Spleen (tissue), 11 donors: Measurements from ENCODE around the gene P2RX6. TPM values are rescaled to one million over a fixed set of nuclear protein-coding genes. Genes with fewer than 3 reads are reported as not detected.

Experiments
- DNase-seq: peaks from one replicate; pipeline ENCODE4 v3.0.0-alpha.2; 2020
- H3K27ac ChIP-seq, 8 donors: fragments of 200-600 bp; sonication (generic) in 7 of 8; 1 replicate in 4 of 8; 2 replicates in 4 of 8; pipeline versions ENCODE4 v1.5.0 to v1.8.0; 2016 to 2021; ENCODE audit warnings: inconsistent platforms in 4 of 8, mild to moderate bottlenecking in 4 of 8, moderate library complexity in 1 of 8
- H3K27me3 ChIP-seq, 7 donors: fragments of 200-600 bp; sonication (generic) in 6 of 7; replicated peaks in 1 of 7; 1 replicate in 4 of 7; 2 replicates in 3 of 7; pipeline versions ENCODE4 v1.5.0 to v1.8.0; 2016 to 2021; ENCODE audit warnings: inconsistent platforms in 3 of 7, mild to moderate bottlenecking in 1 of 7
- H3K36me3 ChIP-seq, 6 donors: fragments of 200-600 bp; sonication (generic) in 5 of 6; 1 replicate in 4 of 6; 2 replicates in 2 of 6; pipeline versions ENCODE4 v1.5.0 to v1.8.0; 2016 to 2021; ENCODE audit warnings: inconsistent platforms in 2 of 6
- H3K4me1 ChIP-seq, 6 donors: fragments of 200-600 bp; sonication (generic) in 5 of 6; 1 replicate in 3 of 6; 2 replicates in 3 of 6; pipeline versions ENCODE4 v1.5.0 to v1.8.0; 2016 to 2021; ENCODE audit warnings: inconsistent platforms in 3 of 6
- H3K4me3 ChIP-seq, 8 donors: fragments of 200-600 bp; sonication (generic) in 7 of 8; 1 replicate in 4 of 8; 2 replicates in 4 of 8; pipeline versions ENCODE4 v1.5.0 to v1.8.0; 2016 to 2021; ENCODE audit warnings: inconsistent platforms in 4 of 8, mild to moderate bottlenecking in 4 of 8, moderate library complexity in 2 of 8
- H3K9me3 ChIP-seq, 8 donors: fragments of 200-600 bp; sonication (generic) in 7 of 8; 1 replicate in 4 of 8; 2 replicates in 4 of 8; pipeline versions ENCODE4 v1.5.0 to v1.8.0; 2016 to 2021; ENCODE audit warnings: inconsistent platforms in 4 of 8
- CTCF ChIP-seq, 11 experiments: fragments of 200-600 bp in 7 of 11; fragments of 450-650 bp in 4 of 11; sonication (generic) in 4 of 11; IDR thresholded peaks in 8 of 11; conservative IDR thresholded peaks in 3 of 11; 1 replicate in 7 of 11; 2 replicates in 4 of 11; pipeline versions ENCODE4 v1.4.0 to v1.8.0; 2016 to 2021; ENCODE audit warnings: antibody characterized with exemption in 11 of 11, inconsistent platforms in 4 of 11, mild to moderate bottlenecking in 1 of 11
- POLR2A ChIP-seq, 3 donors: fragments of 450-650 bp; IDR thresholded peaks; one replicate each; pipeline ENCODE4 v1.5.1; 2017; ENCODE audit warnings: antibody characterized with exemption in 3 of 3, mild to moderate bottlenecking in 1 of 3
- POLR2AphosphoS5 ChIP-seq, 3 donors: sonication (generic); formaldehyde crosslinking; IDR thresholded peaks; one replicate each; pipeline ENCODE4 v1.5.1; 2017; ENCODE audit warnings: antibody characterized with exemption in 3 of 3
- WGBS, 5 donors: extraction: QIAGEN DNeasy Blood & Tissue Kit in 3 of 5; methylation state at CpG; one replicate each; pipeline versions ENCODE4 v1.1.5 to v1.1.7; 2013 to 2018; 5-methylcytosine and 5-hydroxymethylcytosine counted together
- intact Hi-C: fragments of 100-400 bp; cut with DNase I; formaldehyde crosslinking; loops from one replicate; pipeline ENCODE4 v1.15.0; 2023; ENCODE audit warnings: low total_unique reads
- polyA plus RNA-seq, 3 donors: library from polyadenylated mRNA; stranded (reverse); fragments of 200-250 nt; gene quantifications; one replicate each; pipeline ENCODE4 v1.2.1, GENCODE V29; 2013
- total RNA-seq, 7 donors: library from RNA; depleted of rRNA in 3 of 7; stranded (reverse); fragments of >200 nt in 3 of 7; fragmentation: NEBNext Ultra II Directional in 4 of 7; extraction: Animal tissue kit (Norgen Biotek cat#: 25700) in 4 of 7; gene quantifications; one replicate each; pipeline versions ENCODE4 v1.1.0 to v1.2.1, GENCODE V29; 2016 to 2021
- donor health status: healthy with polysubstance abuse.
- donor health status: DM: no; HTN: no; CAD: no; lungs with moderate emphysema.
- donor health status: DM: no; HTN: no; CAD: no.
- donor health status: Bipolar disorder and iron deficiency.
- donor health status: healthy.
- donor health status: DM: no; HTN: no; CAD: no.
- donor health status: DM: yes; HTN: yes; CAD: no.

P2RX6 gene
- total and polyA plus RNA-seq, 10 donors = 0.86 to 14.4 (median 4.4) TPM

GRCh38 chr22:21009638-21010425, 5.1 kb upstream of the P2RX6 start:
- no peak for DNase-seq
- peaks cover 0 to 11% (median 0%) of the 10 kb centered on the region in 7 donors for H3K27me3 ChIP-seq
- H3K36me3 ChIP-seq = peaks cover 0 to 7% (median 0%) of the 10 kb centered on the region in 6 donors
- TF ChIP-seq POLR2AphosphoS5 (IDR thresholded peaks at IDR 0.05) = no peak
- TF ChIP-seq CTCF (IDR thresholded peaks at IDR 0.05 in 8 of 11, conservative IDR thresholded peaks at IDR 0.05 in 3 of 11) = no peak
- TF ChIP-seq POLR2A (IDR thresholded peaks at IDR 0.05) = no peak
- intact Hi-C loops = loop anchor here (10.0 kb wide), 1 partner anchor 45 kb away; the partner anchor contains the start of gene AIFM3
- H3K4me3 ChIP-seq = no peak overlapping the region
- no peaks in the 10 kb centered on the region for H3K9me3 ChIP-seq
- WGBS, 5 donors = 67 to 82% (median 68%) methylated on average over 10 of the region's 10 CpGs
- H3K27ac ChIP-seq = no peak overlapping the region
- peaks cover 6 to 26% (median 17%) of the 10 kb centered on the region in 6 donors for H3K4me1 ChIP-seq

GRCh38 chr22:21010426-21011113, 4.4 kb upstream of the P2RX6 start:
- WGBS, 5 donors = 80 to 97% (median 88%) methylated on average over 3 of the region's 3 CpGs
- DNase-seq = no peak
- Histone ChIP-seq H3K27ac (no peak overlapping the region), H3K27me3 (peaks cover 0 to 12% (median 0%) of the 10 kb centered on the region in 7 donors), H3K4me1 (peaks cover 13 to 33% (median 23%) of the 10 kb centered on the region in 6 donors), H3K4me3 (no peak overlapping the region), H3K9me3 (no peaks in the 10 kb centered on the region), H3K36me3 (peaks cover 0 to 7% (median 0%) of the 10 kb centered on the region in 6 donors)
- TF ChIP-seq POLR2A (IDR thresholded peaks at IDR 0.05) (no peak), CTCF (IDR thresholded peaks at IDR 0.05 in 8 of 11, conservative IDR thresholded peaks at IDR 0.05 in 3 of 11) (no peak), POLR2AphosphoS5 (IDR thresholded peaks at IDR 0.05) (no peak)
- intact Hi-C loops = loop anchor here (10.0 kb wide), 1 partner anchor 46 kb away; the partner anchor contains the start of gene AIFM3

GRCh38 chr22:21012446-21013407, 2.2 kb upstream of the P2RX6 start:
- peaks cover 0 to 12% (median 0%) of the 10 kb centered on the region in 7 donors for H3K27me3 ChIP-seq
- H3K27ac ChIP-seq = peak overlapping the region in 3 of 8 donors; percentile 15 to 85 (median 85)
- intact Hi-C loops = loop anchor here (10.0 kb wide), 1 partner anchor 48 kb away; the partner anchor contains the start of gene AIFM3
- peaks cover 0 to 7% (median 0%) of the 10 kb centered on the region in 6 donors for H3K36me3 ChIP-seq
- peaks cover 13 to 37% (median 25%) of the 10 kb centered on the region in 6 donors for H3K4me1 ChIP-seq
- WGBS, 5 donors = 85 to 90% (median 87%) methylated on average over 13 to 14 of the region's 14 CpGs
- TF ChIP-seq POLR2AphosphoS5 (IDR thresholded peaks at IDR 0.05) (no peak), POLR2A (IDR thresholded peaks at IDR 0.05) (no peak), CTCF (IDR thresholded peaks at IDR 0.05 in 8 of 11, conservative IDR thresholded peaks at IDR 0.05 in 3 of 11) (no peak)
- peak; percentile 66 for DNase-seq
- no peaks in the 10 kb centered on the region for H3K9me3 ChIP-seq
- H3K4me3 ChIP-seq = no peak overlapping the region
